ENCODE results near the gene TTC3. TPM values are rescaled to one million over a fixed set of nuclear protein-coding genes. Genes with fewer than 3 reads are reported as not detected.

The TTC3 gene
- total and polyA plus RNA-seq, 2 experiments from 2014 or later, result 87.7 to 170 TPM

DNA sequence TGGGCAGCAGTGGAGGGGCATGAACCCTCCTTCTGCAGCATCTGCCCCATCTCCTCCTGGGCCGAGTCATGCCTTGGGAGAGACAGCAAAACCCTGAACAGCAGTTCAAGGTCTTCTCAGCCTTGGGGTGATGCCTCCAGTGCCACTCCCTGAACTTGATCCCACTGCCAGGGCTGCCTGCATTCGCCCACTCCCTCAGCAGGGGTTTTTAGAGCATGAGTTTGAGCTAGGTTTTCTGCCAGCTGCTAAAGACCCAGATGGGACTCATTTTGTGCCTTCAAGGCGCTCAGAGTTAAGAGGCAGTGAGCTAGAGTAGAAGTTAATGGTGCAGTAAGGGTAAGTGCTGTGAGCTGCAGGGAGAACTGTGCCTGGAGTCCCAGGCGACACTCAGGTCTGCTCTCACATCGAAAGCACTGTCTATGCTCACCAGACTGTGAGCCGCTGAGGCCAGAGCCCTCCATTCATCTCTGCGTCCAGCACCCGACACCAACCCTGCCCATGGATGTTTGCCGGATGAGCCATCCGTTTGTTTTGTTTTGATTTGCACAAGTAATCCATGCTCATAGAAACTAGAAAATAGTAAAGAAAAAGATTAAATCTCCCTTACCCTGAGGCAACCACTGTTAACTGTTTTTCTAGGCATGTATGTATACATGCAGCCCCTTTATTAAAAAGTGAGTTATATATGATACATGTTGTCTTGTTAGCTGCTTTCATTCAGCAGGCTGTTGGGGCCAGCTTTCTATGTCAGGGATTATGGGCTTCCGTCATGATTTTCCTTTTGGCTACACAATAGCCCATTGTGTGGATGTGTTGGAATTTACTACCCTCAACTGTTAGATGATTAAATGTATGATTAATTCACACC, 126.2 kb downstream of the TTC3 start:
- no peaks in the 10 kb centered on the region for H3K4me1 ChIP-seq (ENCODE audit: low read depth)
- H3K4me3 ChIP-seq, result no peak overlapping the region
- H3K36me3 ChIP-seq, result peaks cover 45% of the 10 kb centered on the region
- TF ChIP-seq, protein P1, sequence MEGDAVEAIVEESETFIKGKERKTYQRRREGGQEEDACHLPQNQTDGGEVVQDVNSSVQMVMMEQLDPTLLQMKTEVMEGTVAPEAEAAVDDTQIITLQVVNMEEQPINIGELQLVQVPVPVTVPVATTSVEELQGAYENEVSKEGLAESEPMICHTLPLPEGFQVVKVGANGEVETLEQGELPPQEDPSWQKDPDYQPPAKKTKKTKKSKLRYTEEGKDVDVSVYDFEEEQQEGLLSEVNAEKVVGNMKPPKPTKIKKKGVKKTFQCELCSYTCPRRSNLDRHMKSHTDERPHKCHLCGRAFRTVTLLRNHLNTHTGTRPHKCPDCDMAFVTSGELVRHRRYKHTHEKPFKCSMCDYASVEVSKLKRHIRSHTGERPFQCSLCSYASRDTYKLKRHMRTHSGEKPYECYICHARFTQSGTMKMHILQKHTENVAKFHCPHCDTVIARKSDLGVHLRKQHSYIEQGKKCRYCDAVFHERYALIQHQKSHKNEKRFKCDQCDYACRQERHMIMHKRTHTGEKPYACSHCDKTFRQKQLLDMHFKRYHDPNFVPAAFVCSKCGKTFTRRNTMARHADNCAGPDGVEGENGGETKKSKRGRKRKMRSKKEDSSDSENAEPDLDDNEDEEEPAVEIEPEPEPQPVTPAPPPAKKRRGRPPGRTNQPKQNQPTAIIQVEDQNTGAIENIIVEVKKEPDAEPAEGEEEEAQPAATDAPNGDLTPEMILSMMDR (IDR thresholded peaks at IDR 0.05; ENCODE audit: low read depth, low read length), result no peak
- no peaks in the 10 kb centered on the region for H3K9me3 ChIP-seq (ENCODE audit: low read depth)
- DNase-seq (ENCODE audit: low read depth in 1 of 2, low spot score in 1 of 2), result peak in 1 of 2 donors; percentile 42
- H3K27ac ChIP-seq, result no peak overlapping the region
- H3K27me3 ChIP-seq, result no peaks in the 10 kb centered on the region

DNA sequence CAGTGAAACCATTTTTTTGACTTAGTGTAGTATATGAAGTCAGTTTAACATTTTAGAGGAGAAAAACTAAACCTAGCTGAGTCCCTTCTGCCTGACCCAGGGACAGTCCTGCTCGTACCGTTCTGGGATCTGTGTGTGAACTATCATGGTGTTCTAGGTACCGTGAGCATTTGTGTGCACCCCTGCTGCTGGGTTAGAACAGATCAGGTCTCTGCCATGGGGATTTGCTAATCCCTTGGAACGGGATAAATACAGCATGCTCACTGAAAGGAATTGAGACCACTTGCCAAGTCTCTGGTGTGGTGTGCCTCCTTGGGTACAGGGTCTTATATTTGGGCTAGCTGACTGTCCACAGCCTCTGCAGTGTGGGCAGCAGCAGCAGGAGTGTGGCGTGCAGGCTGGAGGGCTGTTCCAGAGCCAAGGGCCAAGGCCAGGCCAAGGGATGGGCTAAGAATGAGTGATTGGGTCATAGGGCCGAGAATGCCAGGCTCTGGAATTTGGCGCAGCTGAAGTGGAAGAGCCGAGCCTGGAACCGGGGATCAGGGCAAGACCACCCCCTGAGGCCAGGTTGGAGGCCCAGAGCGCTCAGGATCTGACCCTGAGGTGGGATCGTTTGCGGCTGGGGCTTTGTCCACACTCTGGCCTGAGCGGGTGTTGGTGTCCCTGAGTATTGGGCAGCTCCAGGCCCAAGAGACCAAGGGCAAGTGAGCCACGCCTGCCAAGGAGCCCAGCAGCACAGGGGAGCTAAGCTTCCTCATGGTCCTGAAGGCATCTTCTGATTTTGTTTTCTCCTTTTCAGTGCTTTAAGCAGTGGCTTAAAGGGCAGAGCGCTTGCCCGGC, 127.8 kb downstream of the TTC3 start:
- no peak for DNase-seq (ENCODE audit: low read depth in 1 of 2, low spot score in 1 of 2)
- no peaks in the 10 kb centered on the region for H3K4me1 ChIP-seq (ENCODE audit: low read depth)
- H3K27ac ChIP-seq, result no peak overlapping the region
- no peak overlapping the region for H3K4me3 ChIP-seq
- H3K9me3 ChIP-seq (ENCODE audit: low read depth), result no peaks in the 10 kb centered on the region
- TF ChIP-seq, protein P1 (IDR thresholded peaks at IDR 0.05; ENCODE audit: low read depth, low read length), result no peak
- peaks cover 45% of the 10 kb centered on the region for H3K36me3 ChIP-seq
- H3K27me3 ChIP-seq, result no peaks in the 10 kb centered on the region

DNA sequence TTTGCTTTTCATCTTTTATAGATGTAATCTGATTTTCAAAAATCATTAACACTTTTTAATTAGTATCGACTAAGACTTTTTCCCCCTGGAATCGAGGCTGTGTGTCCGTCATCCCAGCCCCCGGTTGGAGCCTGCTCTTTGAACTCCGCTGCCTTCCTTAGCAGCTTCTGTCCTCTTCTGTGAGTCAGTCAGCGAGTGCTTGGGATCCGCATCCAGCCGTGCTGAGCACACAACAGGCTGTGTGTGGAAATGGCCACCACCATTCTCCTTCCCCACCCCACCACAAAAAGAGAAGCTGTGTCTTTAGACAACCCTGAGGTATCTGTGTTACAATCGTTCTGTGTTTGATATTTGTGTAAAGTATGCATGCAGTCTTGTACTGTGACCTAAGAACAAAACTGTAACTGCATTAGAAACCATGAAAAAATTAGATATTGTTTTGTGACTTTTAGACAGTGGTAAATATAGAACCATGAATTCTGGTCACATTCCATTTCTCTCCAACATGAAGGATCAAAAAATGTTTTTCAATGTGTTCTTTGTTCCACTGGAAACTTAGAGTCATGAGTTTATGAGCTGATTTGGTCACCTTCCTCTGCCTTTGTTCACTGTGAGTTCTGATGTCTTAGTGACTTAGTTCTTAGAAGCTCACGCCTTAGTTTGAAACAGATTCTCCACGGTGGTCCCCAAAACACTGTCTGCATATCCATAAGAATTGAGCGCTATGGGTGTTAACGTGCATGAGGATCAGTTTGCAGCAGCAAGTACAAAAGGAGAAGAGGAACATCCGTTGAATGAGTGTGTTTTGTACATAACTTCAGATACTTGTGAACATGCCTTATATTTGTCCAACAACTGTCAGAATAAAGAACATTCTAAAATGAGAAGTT, 129.4 kb downstream of the TTC3 start:
- no peaks in the 10 kb centered on the region for H3K9me3 ChIP-seq (ENCODE audit: low read depth)
- H3K4me1 ChIP-seq (ENCODE audit: low read depth), result peaks cover under 1% of the 10 kb centered on the region
- H3K36me3 ChIP-seq, result peaks cover 45% of the 10 kb centered on the region
- no peak overlapping the region for H3K27ac ChIP-seq
- no peak for DNase-seq (ENCODE audit: low read depth in 1 of 2, low spot score in 1 of 2)
- TF ChIP-seq, protein P1 (IDR thresholded peaks at IDR 0.05; ENCODE audit: low read depth, low read length), result no peak
- H3K27me3 ChIP-seq, result no peaks in the 10 kb centered on the region
- H3K4me3 ChIP-seq, result no peak overlapping the region

DNA sequence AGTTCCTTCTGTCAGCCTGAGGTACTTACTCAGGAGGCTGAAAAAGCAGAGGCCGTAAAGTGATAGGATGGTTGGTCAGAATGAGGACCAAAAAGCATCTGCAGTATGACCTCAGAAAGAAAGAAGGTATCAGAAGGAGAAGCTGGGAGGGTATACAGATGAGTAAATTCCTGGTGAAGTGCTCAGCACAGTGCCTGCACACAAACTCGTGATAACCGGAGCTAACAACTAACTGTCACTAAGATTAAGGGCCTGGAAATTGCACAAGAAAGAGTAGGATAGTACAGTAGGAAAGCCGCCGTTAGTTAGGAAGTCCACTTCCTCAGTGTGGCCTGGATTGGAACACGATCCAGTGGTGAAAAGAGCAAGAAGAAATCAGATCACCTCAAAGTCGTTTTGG, 131.5 kb downstream of the TTC3 start:
- TF ChIP-seq, protein P1 (IDR thresholded peaks at IDR 0.05; ENCODE audit: low read depth, low read length), result no peak
- peak in 1 of 2 donors; percentile 38 for DNase-seq (ENCODE audit: low read depth in 1 of 2, low spot score in 1 of 2)
- H3K4me1 ChIP-seq (ENCODE audit: low read depth), result peaks cover 8% of the 10 kb centered on the region
- H3K36me3 ChIP-seq, result peaks cover 28% of the 10 kb centered on the region
- no peak overlapping the region for H3K4me3 ChIP-seq
- no peak overlapping the region for H3K27ac ChIP-seq
- no peaks in the 10 kb centered on the region for H3K27me3 ChIP-seq
- no peaks in the 10 kb centered on the region for H3K9me3 ChIP-seq (ENCODE audit: low read depth)

DNA sequence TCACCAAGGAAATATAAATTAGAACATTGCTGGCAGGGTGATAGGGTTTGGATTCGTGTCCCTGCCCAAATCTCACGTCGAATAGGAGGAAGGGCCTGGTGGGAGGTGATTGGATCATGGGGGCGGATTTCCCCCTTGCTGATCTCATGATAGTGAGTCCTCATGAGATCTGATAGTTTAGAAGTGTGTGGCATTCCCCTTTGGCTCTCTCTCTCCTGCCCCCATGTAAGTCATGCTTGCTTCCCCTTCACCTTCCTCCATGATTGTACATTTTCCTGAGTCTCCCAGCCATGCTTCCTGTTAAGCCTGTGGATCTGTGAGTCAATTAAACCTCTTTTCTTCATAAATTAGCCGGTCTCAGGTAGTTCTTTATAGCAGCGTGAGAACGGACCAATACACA, 133.4 kb downstream of the TTC3 start:
- Histone ChIP-seq H3K36me3 (peaks cover 16% of the 10 kb centered on the region), H3K27me3 (no peaks in the 10 kb centered on the region), H3K4me1 (ENCODE audit: low read depth) (peaks cover 8% of the 10 kb centered on the region), H3K4me3 (no peak overlapping the region), H3K27ac (no peak overlapping the region), H3K9me3 (ENCODE audit: low read depth) (no peaks in the 10 kb centered on the region)
- TF ChIP-seq, protein P1 (IDR thresholded peaks at IDR 0.05; ENCODE audit: low read depth, low read length), result no peak
- DNase-seq (ENCODE audit: low read depth in 1 of 2, low spot score in 1 of 2), result no peak
